Stimulated activated CD8-positive, alpha-beta memory T cell treated with anti-CD3 and anti-CD28 coated beads, Interleukin-7, amount 100 ng/mL, for 24 hours (primary cell): ENCODE data around the gene SRSF2.
"Not testable (repeated sequence)": the region's sequence is repeated elsewhere in the genome, so short reads cannot be mapped to it uniquely, and the experiment has no call there.

Experiments used
- DNase-seq: peaks from one replicate; pipeline ENCODE4 v3.0.0-alpha.2; 2020; ENCODE audit warnings: low read depth

Gene SRSF2

GRCh38 chr17:76700617-76701470 is 36.3 kb downstream of the SRSF2 start:
- no peak for DNase-seq

- DNase-seq: no peak
Measured at GRCh38 chr17:76700270-76700616, 36.9 kb downstream of the SRSF2 start.

GRCh38 chr17:76698466-76698977 is 38.6 kb downstream of the SRSF2 start:
- DNase-seq: not testable (repeated sequence)

GRCh38 chr17:76697702-76698465 is 39.2 kb downstream of the SRSF2 start:
- DNase-seq: no peak

GRCh38 chr17:76696763-76697701 is 40.1 kb downstream of the SRSF2 start:
- no peak for DNase-seq

GRCh38 chr17:76695059-76695831 is 41.9 kb downstream of the SRSF2 start:
- no peak for DNase-seq

- DNase-seq: no peak
Measured at GRCh38 chr17:76691379-76692191, 45.5 kb downstream of the SRSF2 start.

GRCh38 chr17:76690596-76691280 is 46.4 kb downstream of the SRSF2 start:
- no peak for DNase-seq

- no peak for DNase-seq
Measured at GRCh38 chr17:76689859-76690258, 47.3 kb downstream of the SRSF2 start.

GRCh38 chr17:76688165-76688622 is 48.9 kb downstream of the SRSF2 start:
- no peak for DNase-seq

- no peak for DNase-seq
Measured at GRCh38 chr17:76687298-76688164, 49.6 kb downstream of the SRSF2 start.

- DNase-seq: no peak
Measured at GRCh38 chr17:76686538-76687297, 50.4 kb downstream of the SRSF2 start.

- no peak for DNase-seq
Measured at GRCh38 chr17:76685846-76686245, 51.3 kb downstream of the SRSF2 start.

- DNase-seq: no peak
Measured at GRCh38 chr17:76685366-76685765, 51.8 kb downstream of the SRSF2 start.

GRCh38 chr17:76684756-76685155 is 52.4 kb downstream of the SRSF2 start:
- no peak for DNase-seq
